T-helper 22 cell (primary cell): ENCODE data around the gene LEFTY1.
A peak's percentile ranks its signal among the peaks of the same experiment; 100 is the strongest.

ENCODE experiments used
- DNase-seq: peaks from one replicate; pipeline ENCODE4 v3.0.0-alpha.2; 2020; ENCODE audit warnings: low read depth

Gene LEFTY1

DNA sequence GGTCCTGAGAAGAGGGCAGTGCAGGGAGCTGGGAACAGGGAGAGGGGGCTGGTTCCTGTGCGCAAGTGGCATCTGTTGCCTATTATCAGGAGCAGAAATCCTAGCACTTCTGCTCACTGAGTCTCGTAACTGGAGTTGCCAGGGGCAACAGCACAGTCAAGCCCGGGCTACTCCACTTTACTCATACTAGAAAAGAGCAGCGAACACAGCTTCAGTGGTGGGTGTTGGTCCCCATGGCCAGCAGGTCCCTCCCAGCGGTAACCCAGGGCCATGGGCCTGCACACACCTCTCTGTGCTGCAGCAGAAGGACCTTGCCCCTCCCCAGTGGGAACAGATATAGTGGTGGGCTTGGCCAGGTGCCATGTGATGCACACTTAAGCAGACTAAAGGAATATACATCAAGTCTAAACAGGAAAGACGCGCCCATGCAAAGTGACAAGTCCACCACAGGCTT lies 26.6 kb upstream of the LEFTY1 start:
- no peak for DNase-seq

DNA sequence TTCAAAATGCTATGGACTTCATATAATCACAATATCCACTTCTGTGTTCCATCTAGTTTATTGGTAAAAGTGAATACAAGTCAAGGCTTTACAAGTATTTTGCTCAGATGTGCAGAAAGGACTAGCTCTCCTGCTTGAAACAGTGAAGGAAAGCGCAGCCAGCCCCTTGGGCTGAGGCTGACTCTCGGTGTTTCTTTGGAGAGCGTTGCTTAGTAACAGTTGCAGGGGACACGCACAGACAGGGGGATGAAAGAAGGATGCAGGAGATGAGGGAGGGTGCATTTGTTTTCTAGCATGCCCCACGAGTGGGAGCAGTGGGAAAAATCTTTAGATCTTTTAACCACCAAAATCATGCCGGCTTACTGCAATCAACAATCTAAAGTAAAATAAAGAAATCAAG lies 26.0 kb upstream of the LEFTY1 start:
- DNase-seq: no peak

GRCh38 chr1:225914391-225914790 lies 25.4 kb upstream of the LEFTY1 start:
- no peak for DNase-seq

DNA sequence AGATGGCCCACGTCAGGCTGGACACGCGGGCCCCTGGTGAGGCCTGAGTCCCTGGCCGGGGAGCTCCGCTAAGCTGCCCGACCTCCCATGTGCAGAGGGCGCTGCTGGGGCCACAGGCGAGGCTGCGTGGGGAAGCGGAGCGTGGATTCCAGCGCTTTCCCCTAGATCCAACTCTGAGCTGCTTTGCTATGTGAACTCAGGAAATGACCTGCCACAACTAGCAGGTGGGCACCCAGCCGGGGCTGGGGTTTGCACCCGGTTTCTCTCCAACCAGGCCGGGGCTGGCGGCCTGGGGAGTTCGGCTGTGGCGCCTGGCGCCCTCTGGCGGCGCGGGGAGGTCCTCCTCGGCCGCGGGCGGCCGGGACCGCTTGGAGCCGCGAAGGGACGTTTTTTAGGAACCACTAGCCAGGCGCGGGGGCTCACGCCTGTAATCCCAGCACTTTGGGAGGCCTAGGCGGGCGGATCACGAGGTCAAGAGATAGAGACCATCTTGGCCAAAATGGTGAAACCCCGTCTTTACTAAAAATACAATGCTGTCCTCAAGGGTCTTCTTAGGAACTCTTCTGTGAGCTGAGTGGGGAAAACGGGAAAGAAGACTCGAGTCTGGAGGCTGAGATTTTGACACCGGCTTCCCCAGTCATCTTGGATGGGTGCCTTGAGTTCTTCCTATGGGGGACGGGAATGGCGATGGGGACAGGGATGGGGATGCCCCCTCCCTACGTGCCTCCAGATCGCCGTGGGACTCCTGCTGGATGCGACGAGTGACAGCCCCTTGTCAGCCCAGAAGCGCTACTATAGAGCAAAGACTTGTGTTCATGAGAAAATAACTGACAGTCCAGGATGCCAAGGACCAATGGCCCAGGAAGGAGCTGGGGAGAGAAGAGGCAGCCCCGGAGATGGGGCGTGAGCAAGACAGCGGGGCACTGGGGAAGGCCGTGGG lies 22.5 kb upstream of the LEFTY1 start:
- peak; percentile 36 for DNase-seq

- DNase-seq: no peak
Observed at GRCh38 chr1:225909477-225909876, 20.5 kb upstream of the LEFTY1 start.

- no peak for DNase-seq
Observed at GRCh38 chr1:225908773-225909172, 19.8 kb upstream of the LEFTY1 start.

DNA sequence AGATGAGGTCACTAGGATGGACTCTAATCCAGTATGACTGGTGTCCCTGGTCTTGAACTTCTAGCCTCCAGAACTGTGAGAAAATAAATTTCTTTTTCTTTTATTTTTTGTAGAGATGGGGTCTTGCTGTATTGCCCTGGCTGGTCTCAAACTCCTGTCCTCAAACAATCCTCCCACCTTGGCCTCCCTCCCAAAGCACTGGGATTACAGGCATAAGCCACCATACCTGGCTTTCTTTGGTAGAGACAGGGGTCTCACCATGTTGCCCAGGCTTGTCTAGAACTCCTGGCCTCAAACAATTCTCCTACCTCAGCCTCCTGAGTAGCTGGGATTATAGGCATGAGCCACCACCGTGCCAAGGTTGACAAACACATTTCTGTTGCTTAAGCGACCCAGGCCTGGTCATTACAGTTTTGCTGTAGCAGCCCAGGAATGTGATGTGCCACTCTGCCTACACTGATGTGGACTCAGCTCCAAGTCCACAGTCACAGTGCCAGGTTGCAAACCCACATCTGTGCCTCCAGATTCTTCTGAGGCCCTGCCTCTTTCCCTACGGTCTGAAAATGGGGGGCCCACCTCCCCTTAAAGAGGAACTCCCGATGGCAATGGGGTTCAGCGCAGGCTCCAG lies 19.2 kb upstream of the LEFTY1 start:
- DNase-seq: no peak

DNA sequence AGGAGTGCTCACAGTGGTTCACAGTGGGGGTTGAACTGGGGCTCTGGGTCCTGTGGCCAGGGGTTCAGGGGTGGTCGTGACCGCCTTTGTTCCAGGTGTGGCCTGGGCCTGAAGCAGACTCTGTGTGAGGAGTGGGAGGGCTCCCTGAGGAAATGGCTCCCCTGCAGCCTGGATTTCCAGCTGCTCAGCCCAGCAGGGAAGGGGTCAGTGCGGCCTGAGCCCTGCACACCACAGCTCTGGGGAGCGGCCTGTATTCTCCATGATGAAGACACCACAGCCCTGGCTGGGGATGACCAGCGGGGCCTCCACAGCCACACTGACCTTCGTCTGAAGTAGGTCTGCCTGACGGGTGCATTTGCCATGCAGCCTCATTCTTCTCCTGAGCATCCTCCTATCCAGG lies 18.4 kb upstream of the LEFTY1 start:
- no peak for DNase-seq

GRCh38 chr1:225906467-225906866 lies 17.5 kb upstream of the LEFTY1 start:
- DNase-seq: no peak

GRCh38 chr1:225903623-225904022 lies 14.7 kb upstream of the LEFTY1 start:
- no peak for DNase-seq

- no peak for DNase-seq
Observed at GRCh38 chr1:225899044-225899925, 10.3 kb upstream of the LEFTY1 start.

DNA sequence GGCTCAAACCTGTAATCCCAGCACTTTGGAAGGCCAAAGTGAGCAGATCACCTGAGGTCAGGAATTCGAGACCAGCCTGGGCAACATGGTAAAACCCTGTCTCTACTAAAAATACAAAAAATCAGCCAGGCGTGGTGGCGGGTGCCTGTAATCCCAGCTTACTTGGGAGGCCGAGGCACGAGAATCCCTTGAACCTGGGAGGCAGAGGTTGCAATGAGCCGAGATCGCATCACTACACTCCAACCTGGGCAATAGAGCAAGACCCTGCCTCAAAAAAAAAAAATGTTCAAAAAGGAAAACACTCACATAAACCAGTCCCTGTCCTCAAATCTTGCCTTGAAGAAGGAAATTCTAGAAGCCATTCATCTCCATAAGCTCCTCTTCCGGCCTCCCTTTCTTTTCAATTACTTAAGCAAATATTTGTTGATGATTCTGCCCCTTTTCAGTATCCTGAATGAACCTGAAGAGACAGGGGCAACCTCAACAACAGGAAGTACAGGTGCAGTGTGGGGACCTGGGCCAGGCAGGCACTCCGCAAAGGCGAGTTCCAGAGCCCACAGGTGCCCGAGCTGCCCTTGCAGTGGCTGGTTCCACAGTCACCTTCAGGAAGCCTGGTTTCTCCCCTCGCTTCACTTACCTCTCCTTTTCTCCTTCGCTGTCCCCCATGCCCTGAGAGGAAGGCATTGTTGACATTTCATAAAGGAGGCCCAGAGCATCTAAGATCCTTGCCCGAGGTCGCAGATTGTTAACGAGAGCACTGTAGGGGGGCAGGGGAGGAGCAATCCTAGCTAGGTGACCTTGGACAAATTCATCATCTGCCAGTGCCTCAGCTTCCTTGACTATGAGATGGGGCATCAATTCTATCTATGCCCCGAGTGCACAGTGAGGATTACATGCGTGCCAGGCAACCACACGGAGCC lies 8.9 kb upstream of the LEFTY1 start:
- no peak for DNase-seq

DNA sequence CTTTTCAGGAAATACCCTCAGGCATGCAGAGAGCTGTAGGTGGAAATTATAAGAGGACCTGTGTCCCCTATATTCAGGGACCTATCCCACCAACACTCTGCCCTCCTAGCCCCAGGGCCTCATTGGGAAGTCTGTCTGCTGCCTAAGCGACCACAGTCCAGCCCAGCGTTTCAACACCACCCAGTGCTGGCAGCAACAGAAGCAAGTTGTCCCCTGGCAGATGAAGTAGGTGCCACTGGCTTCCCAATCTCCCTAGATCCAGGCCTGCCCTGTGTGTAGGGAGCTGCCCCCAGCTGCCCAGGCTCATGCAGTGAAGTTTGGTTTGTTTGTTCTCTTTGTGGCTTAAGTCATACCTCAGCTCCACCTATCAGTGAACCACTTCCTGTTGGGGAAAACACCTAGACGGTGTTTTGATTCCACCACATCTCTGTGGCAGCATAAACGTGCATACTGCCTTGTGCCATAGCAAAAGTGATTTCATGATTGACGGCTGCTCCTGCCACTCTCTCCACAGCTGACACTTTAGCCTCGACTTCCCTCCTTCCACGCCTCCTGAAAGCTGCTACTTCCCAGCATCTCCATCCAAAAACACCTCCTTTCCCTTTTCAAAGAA lies 8.1 kb upstream of the LEFTY1 start:
- peak; percentile 70 for DNase-seq

DNA sequence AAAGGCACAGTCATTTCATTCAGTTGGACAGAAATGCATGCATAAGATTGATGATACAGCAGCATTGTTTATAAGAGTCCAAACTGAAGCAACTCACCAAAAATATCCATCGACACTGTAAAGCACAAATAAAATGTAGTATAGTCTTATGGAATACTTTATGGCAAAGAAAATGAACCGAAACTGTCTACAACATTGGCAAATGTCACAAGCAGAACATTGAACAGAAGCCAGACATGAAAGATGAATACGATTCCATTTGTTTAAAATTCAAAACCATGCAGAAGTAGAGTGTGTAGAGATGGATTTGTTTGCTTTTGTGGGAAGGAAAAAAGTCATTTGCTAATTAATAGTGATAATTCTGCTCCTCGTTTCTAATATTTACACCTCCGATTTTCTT lies 7.5 kb upstream of the LEFTY1 start:
- DNase-seq: no peak

DNA sequence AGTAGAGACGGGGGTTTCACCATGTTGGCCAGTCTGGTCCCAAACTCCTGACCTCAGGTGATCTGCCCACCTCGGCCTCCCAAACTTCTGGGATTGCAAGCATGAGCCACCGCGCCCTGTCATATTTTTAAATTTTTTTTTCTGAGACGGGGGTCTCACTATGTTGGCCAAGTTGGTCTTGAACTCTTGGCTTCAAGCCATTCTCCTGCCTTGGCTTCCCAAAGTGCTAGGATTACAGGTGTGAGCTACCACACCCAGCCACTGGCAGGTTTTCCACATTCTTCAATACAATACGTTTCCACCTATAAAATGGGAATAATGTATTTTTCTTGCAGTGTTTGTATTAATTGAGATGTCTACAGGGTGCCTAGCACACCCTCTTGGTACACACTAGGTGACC lies 3.4 kb upstream of the LEFTY1 start:
- DNase-seq: no peak

DNA sequence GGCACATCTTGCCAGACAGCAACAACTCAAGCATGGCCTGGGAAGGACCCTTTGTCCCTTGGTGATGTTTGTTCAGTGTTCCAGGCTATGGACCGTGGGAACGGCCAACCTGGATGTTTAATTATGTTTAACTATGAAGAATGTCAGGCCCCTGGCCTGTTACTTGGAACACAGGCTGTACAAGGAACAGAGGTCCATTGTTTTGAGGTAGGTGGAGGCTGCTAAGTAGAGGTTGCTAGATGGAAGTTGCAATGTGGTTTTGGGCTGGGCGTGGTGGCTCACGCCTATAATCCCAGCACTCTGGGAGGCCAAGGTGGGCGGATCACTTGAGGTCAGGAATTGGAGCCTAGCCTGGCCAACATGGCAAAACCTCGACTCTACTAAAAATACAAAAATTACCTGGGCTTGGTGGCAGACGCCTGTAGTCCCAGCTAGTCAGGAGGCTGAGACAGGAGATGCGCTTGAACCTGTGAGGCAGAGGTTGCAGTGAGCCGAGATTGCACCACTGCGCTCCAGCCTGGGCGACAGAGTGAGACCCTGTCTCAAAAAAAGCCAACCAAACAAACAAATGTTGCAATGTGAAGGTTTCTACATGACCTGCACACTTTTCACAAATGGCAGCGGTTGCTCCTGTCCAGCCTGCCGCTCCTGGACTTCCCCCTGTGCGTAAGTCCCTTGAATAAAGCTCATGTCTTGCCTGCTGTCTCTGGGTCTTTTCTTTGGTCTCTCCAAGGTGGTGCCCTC lies 2.5 kb upstream of the LEFTY1 start:
- DNase-seq: no peak

GRCh38 chr1:225890346-225891228 lies 1.6 kb upstream of the LEFTY1 start:
- no peak for DNase-seq

DNA sequence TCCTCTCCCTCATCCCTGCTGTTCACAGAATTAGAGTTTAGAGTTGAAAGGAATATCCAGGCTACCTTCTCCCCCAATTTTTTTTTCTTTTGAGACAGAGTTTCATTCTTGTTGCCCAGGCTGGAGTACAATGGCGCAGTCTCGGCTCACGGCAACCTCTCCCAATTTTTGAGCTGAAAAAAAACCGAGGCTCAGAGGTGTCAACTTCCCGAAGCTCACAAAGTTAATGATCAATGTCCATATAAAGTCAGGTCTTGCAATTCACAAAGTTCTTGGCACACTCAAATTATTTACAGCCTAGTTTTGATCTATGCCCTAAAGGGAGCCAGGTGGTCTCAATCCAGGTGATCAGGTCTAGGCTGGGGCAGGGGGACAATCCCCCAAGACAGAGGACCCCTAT lies 797 bp upstream of the LEFTY1 start:
- no peak for DNase-seq

DNA sequence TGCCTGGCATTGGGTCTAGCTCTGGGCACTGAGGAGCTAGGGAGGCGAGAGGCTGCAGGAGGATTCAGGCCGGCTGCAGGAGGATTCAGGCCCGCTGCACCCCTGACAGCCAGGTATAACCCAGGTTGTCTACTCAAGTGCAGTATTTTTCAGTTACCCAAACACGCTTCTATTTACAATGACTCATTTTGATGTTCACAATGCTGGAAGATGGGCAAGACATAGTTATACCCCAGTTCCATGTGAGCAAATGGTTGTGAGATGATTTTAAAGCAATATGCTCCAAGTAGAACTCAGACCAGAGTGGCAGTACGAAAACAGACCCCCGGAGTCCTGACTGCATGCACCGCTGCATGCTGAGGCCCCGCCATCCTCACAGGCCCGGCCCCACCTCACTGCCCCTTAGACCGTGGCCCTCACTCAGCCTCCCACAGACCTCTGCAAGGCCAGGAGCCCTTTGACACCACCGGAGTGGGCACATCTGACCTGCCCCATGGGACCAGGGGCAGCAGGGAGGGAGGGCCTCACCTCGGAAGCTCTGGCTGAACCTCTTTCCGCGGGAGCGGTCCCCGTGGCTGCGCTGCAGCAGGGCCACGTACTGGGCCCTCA lies 553 bp downstream of the LEFTY1 start:
- DNase-seq: no peak
